ENCODE data around the gene YIF1A. TPM values are rescaled to one million over a fixed set of nuclear protein-coding genes. Genes with fewer than 3 reads are reported as not detected.
A peak's percentile ranks its signal among the peaks of the same experiment; 100 is the strongest.

The YIF1A gene
- total RNA-seq, 8 experiments from 2014 or later = 58.0 to 172 (median 101) TPM

GRCh38 chr11:66267039-66267378, 21.9 kb downstream of the YIF1A start:
- peak in 5 of 8 experiments; percentile 8 to 36 (median 11) for ATAC-seq (replicated peaks in 6 of 8)
- H3K27ac ChIP-seq = peak overlapping the region; percentile 76 to 99
- in situ Hi-C loops (cut with MboI; ENCODE audit: low pct_unique_long_range_greater_than_20kb in 2 of 9, low sequenced_read_pairs in 9 of 9, unreplicated experiment in 9 of 9) = no loop called here

DNA sequence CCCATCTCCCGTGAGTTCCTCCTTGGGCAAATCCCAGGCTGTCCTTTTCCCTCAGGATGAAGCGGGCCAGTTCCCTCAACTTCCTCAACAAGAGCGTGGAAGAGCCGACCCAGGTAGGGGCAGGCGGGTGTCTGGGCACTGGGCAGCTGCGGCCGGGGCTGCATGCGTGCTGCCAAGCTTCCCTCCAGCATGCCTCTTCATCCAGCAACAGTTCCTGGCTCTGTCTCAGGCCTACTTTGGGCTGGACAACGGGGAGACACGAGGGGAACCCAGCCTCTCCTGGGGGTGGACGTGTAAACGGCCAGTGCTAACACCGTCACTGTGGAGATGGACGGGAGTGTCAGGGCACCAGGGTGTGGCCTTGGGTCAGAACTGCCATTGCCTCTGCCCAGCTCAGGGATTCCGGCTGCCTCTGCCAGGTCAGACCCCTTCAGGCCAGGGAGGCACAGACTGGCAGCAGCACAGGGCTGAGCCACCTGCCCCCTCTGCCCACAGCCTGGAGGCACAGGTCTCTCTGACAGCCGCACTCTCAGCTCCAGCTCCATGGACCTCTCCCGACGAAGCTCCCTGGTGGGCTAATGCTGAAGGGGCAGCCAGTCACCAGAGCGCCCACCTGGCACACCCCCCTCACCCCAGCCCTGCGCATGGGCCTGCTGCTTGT, 22.4 kb downstream of the YIF1A start:
- H3K27ac ChIP-seq = peak overlapping the region; percentile 76 to 99
- in situ Hi-C loops (cut with MboI; ENCODE audit: low pct_unique_long_range_greater_than_20kb in 2 of 9, low sequenced_read_pairs in 9 of 9, unreplicated experiment in 9 of 9) = no loop called here
- ATAC-seq (replicated peaks in 6 of 8) = no peak
- WGBS, 10 experiments = 70 to 100% (median 100%) methylated on average over 1 to 5 of the region's 20 CpGs; no CpG with 5 or more reads in 4 of the 10 experiments
- H3K4me1 ChIP-seq (replicated peaks in 1 of 2) = peaks cover 13 to 14% of the 10 kb centered on the region in 2 donors
- peak overlapping the region in 3 of 5 donors; percentile 68 to 94 (median 79) for H3K4me3 ChIP-seq

More at GRCh38 chr11:66267039-66267378, 21.9 kb downstream of the YIF1A start:
- WGBS, 10 experiments = 18 to 39% (median 20%) methylated on average over 1 to 8 of the region's 13 CpGs; no CpG with 5 or more reads in 6 of the 10 experiments
- Histone ChIP-seq H3K4me1 (replicated peaks in 1 of 2) (peaks cover 13 to 14% of the 10 kb centered on the region in 2 donors), H3K4me3 (peak overlapping the region; percentile 68 to 94 (median 80))

DNA sequence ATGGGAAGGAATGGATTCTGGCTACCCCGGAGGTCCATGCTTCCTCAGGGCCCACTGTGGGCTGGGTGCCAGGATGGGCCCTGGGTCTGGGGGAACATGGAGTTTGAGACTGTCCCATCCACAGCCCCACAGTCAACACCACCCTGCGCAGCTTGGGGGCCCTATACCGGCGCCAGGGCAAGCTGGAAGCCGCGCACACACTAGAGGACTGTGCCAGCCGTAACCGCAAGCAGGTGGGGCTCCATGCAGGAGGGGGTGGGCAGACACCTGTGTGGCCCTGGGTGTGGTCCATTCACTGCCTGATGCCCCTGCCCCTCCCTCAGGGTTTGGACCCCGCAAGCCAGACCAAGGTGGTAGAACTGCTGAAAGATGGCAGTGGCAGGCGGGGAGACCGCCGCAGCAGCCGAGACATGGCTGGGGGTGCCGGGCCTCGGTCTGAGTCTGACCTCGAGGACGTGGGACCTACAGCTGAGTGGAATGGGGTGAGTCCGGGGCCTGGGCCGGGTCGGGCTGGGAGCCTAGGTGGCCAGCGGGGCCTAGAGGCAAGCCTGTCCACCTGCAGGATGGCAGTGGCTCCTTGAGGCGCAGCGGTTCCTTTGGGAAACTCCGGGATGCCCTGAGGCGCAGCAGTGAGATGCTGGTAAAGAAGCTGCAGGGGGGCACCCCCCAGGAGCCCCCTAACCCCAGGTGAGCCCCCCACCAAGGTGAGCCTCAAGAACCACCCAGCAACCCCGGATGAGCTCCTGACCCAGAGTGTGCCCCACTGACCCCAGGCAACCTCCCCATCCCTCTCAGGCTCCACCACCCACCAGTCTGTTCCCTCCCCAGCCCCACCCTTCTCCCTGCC, 23.2 kb downstream of the YIF1A start:
- no peak for ATAC-seq (replicated peaks in 6 of 8)
- Histone ChIP-seq H3K4me1 (replicated peaks in 1 of 2) (peaks cover 13 to 14% of the 10 kb centered on the region in 2 donors), H3K27ac (no peak overlapping the region), H3K4me3 (no peak overlapping the region)
- WGBS, 10 experiments = 80 to 100% (median 96%) methylated on average over 1 to 6 of the region's 26 CpGs; no CpG with 5 or more reads in 6 of the 10 experiments
- in situ Hi-C loops (cut with MboI; ENCODE audit: low pct_unique_long_range_greater_than_20kb in 2 of 9, low sequenced_read_pairs in 9 of 9, unreplicated experiment in 9 of 9) = no loop called here

DNA sequence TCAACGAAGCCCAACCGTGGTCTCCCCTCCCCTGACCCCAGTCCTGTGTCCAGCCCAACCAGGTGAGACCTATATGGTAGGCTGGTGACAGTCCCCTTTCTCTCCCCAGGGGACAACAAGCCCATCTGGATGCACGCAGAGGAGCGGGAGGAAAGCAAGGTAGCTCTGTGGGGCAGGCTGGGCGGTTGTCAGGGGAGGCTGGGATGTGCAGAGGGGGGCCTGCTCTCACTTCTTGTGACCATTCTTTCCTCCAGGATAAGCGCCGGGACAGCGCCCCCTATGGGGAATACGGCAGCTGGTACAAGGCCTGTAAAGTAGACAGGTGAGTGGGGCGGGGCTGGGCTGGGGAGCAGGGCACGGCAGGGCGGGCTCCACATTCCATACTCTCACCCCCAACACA, 24.0 kb downstream of the YIF1A start:
- 33% methylated on average over 1 of the region's 12 CpGs; no CpG with 5 or more reads in 9 of the 10 experiments for WGBS, 10 experiments
- no peak overlapping the region for H3K4me3 ChIP-seq
- no peak overlapping the region for H3K27ac ChIP-seq
- no peak for ATAC-seq (replicated peaks in 6 of 8)
- in situ Hi-C loops (cut with MboI; ENCODE audit: low pct_unique_long_range_greater_than_20kb in 2 of 9, low sequenced_read_pairs in 9 of 9, unreplicated experiment in 9 of 9) = no loop called here
- peaks cover 13 to 14% of the 10 kb centered on the region in 2 donors for H3K4me1 ChIP-seq (replicated peaks in 1 of 2)

GRCh38 chr11:66264383-66264782, 24.6 kb downstream of the YIF1A start:
- Histone ChIP-seq H3K4me1 (replicated peaks in 1 of 2) (peaks cover 8 to 9% of the 10 kb centered on the region in 2 donors), H3K27ac (no peak overlapping the region), H3K4me3 (no peak overlapping the region)
- ATAC-seq (replicated peaks in 6 of 8) = no peak
- 80 to 100% (median 93%) methylated on average over 1 to 3 of the region's 8 CpGs; no CpG with 5 or more reads in 7 of the 10 experiments for WGBS, 10 experiments
- in situ Hi-C loops (cut with MboI; ENCODE audit: low pct_unique_long_range_greater_than_20kb in 2 of 9, low sequenced_read_pairs in 9 of 9, unreplicated experiment in 9 of 9) = no loop called here

DNA sequence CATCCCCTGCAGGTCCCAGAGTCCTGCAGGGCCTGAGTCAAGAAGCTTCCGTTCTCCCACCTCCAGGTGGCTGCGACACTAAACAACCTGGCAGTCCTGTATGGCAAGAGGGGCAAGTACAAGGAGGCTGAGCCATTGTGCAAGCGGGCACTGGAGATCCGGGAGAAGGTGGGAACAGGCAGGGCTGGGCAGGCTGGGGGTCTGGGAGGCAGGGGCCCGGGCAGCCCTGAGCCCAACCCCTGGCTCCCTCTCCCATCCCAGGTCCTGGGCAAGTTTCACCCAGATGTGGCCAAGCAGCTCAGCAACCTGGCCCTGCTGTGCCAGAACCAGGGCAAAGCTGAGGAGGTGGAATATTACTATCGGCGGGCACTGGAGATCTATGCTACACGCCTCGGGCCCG, 25.2 kb downstream of the YIF1A start:
- peaks cover 11% of the 10 kb centered on the region in 2 donors for H3K4me1 ChIP-seq (replicated peaks in 1 of 2)
- no peak for ATAC-seq (replicated peaks in 6 of 8)
- WGBS, 10 experiments = 80 to 100% methylated on average over 1 to 2 of the region's 10 CpGs; no CpG with 5 or more reads in 8 of the 10 experiments
- in situ Hi-C loops (cut with MboI; ENCODE audit: low pct_unique_long_range_greater_than_20kb in 2 of 9, low sequenced_read_pairs in 9 of 9, unreplicated experiment in 9 of 9) = no loop called here
- H3K4me3 ChIP-seq = no peak overlapping the region
- no peak overlapping the region for H3K27ac ChIP-seq

- no peak for ATAC-seq (replicated peaks in 6 of 8)
Measured at GRCh38 chr11:66263231-66263630, 25.7 kb downstream of the YIF1A start.

DNA sequence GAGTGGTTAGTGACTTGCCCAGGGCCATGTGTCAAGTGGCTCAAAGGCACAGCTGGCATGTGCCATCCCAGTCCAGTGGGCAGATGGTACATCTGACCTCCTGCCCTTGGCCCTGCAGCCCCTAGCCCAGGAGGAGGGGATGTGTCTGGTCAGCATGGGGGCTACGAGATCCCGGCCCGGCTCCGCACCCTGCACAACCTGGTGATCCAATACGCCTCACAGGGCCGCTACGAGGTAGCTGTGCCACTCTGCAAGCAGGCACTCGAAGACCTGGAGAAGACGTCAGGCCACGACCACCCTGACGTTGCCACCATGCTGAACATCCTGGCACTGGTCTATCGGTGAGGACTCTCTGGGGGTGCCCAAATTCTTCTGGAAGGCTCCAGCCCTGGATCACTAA, 26.2 kb downstream of the YIF1A start:
- no peak for ATAC-seq (replicated peaks in 6 of 8)
- Histone ChIP-seq H3K27ac (no peak overlapping the region), H3K4me1 (replicated peaks in 1 of 2) (peaks cover 13 to 14% of the 10 kb centered on the region in 2 donors), H3K4me3 (no peak overlapping the region)
- in situ Hi-C loops (cut with MboI; ENCODE audit: low pct_unique_long_range_greater_than_20kb in 2 of 9, low sequenced_read_pairs in 9 of 9, unreplicated experiment in 9 of 9) = no loop called here
- WGBS, 10 experiments = 93% methylated on average over 3 of the region's 12 CpGs; no CpG with 5 or more reads in 9 of the 10 experiments

More at GRCh38 chr11:66263231-66263630, 25.7 kb downstream of the YIF1A start:
- 80 to 83% methylated on average over 1 of the region's 4 CpGs; no CpG with 5 or more reads in 8 of the 10 experiments for WGBS, 10 experiments
- in situ Hi-C loops (cut with MboI; ENCODE audit: low pct_unique_long_range_greater_than_20kb in 2 of 9, low sequenced_read_pairs in 9 of 9, unreplicated experiment in 9 of 9) = no loop called here
- H3K4me1 ChIP-seq (replicated peaks in 1 of 2) = peaks cover 13 to 14% of the 10 kb centered on the region in 2 donors
- no peak overlapping the region for H3K4me3 ChIP-seq
- no peak overlapping the region for H3K27ac ChIP-seq

GRCh38 chr11:66262191-66262590, 26.8 kb downstream of the YIF1A start:
- ATAC-seq (replicated peaks in 6 of 8) = no peak
- in situ Hi-C loops (cut with MboI; ENCODE audit: low pct_unique_long_range_greater_than_20kb in 2 of 9, low sequenced_read_pairs in 9 of 9, unreplicated experiment in 9 of 9) = no loop called here
- no peak overlapping the region for H3K27ac ChIP-seq
- 60 to 100% (median 100%) methylated on average over 1 of the region's 5 CpGs; no CpG with 5 or more reads in 4 of the 10 experiments for WGBS, 10 experiments
- no peak overlapping the region for H3K4me3 ChIP-seq
- peaks cover 13 to 14% of the 10 kb centered on the region in 2 donors for H3K4me1 ChIP-seq (replicated peaks in 1 of 2)

GRCh38 chr11:66261578-66261977, 27.4 kb downstream of the YIF1A start:
- in situ Hi-C loops (cut with MboI; ENCODE audit: low pct_unique_long_range_greater_than_20kb in 2 of 9, low sequenced_read_pairs in 9 of 9, unreplicated experiment in 9 of 9) = no loop called here
- ATAC-seq (replicated peaks in 6 of 8) = no peak
- peaks cover 9 to 11% of the 10 kb centered on the region in 2 donors for H3K4me1 ChIP-seq (replicated peaks in 1 of 2)
- H3K4me3 ChIP-seq = no peak overlapping the region
- 91 to 100% (median 96%) methylated on average over 1 to 9 of the region's 16 CpGs; no CpG with 5 or more reads in 6 of the 10 experiments for WGBS, 10 experiments
- no peak overlapping the region for H3K27ac ChIP-seq

GRCh38 chr11:66259956-66260355, 29.0 kb downstream of the YIF1A start:
- ATAC-seq (replicated peaks in 6 of 8) = no peak
- WGBS, 10 experiments = 50 to 100% (median 100%) methylated on average over 1 to 3 of the region's 4 CpGs; no CpG with 5 or more reads in 3 of the 10 experiments
- H3K4me3 ChIP-seq = no peak overlapping the region

DNA sequence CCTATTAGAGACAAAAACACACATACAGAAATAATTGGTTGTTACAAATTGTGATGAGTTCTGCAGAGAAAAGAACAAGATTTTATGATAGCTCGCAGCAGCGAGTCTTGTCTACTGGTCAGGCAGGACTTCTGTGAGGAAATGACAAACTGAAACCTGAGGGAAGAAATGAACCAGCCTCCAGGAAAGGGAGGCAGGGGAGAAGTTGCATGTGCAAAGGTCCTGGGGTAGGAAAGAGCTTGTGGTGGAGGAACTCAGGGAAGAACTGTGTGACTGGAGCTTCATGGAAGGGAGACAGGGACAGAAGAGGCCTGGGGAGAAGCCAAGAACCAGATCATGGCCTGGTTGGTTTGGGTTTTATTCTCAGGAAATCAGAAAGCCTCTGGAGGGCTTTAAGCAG, 29.7 kb downstream of the YIF1A start:
- in situ Hi-C loops (cut with MboI; ENCODE audit: low pct_unique_long_range_greater_than_20kb in 2 of 9, low sequenced_read_pairs in 9 of 9, unreplicated experiment in 9 of 9) = no loop called here
- H3K27ac ChIP-seq = no peak overlapping the region
- ATAC-seq (replicated peaks in 6 of 8) = no peak
- peak overlapping the region in 1 of 5 donors; percentile 95 for H3K4me3 ChIP-seq
- 80 to 100% (median 96%) methylated on average over 1 to 2 of the region's 2 CpGs; no CpG with 5 or more reads in 2 of the 10 experiments for WGBS, 10 experiments
- peaks cover 12 to 13% of the 10 kb centered on the region in 2 donors for H3K4me1 ChIP-seq (replicated peaks in 1 of 2)

More at GRCh38 chr11:66259956-66260355, 29.0 kb downstream of the YIF1A start:
- H3K27ac ChIP-seq = no peak overlapping the region
- peaks cover 12 to 13% of the 10 kb centered on the region in 2 donors for H3K4me1 ChIP-seq (replicated peaks in 1 of 2)
- in situ Hi-C loops (cut with MboI; ENCODE audit: low pct_unique_long_range_greater_than_20kb in 2 of 9, low sequenced_read_pairs in 9 of 9, unreplicated experiment in 9 of 9) = no loop called here

- ATAC-seq (replicated peaks in 6 of 8) = peak in 4 of 8 experiments; percentile 0 to 9 (median 6)
Measured at GRCh38 chr11:66258473-66258893, 30.5 kb downstream of the YIF1A start.

More at GRCh38 chr11:66258473-66258893, 30.5 kb downstream of the YIF1A start:
- 0 to 25% (median 7%) methylated on average over 3 to 15 of the region's 28 CpGs; no CpG with 5 or more reads in 7 of the 10 experiments for WGBS, 10 experiments
- peak overlapping the region; percentile 74 to 84 for H3K27ac ChIP-seq
- peaks cover 12 to 13% of the 10 kb centered on the region in 2 donors for H3K4me1 ChIP-seq (replicated peaks in 1 of 2)
- H3K4me3 ChIP-seq = peak overlapping the region; percentile 66 to 95 (median 74)
- in situ Hi-C loops (cut with MboI; ENCODE audit: low pct_unique_long_range_greater_than_20kb in 2 of 9, low sequenced_read_pairs in 9 of 9, unreplicated experiment in 9 of 9) = no loop called here

Measured in motor neuron (in vitro differentiated cells).